ENCODE results near the gene EEF1AKMT1. TPM values are rescaled to one million over a fixed set of nuclear protein-coding genes. Genes with fewer than 3 reads are reported as not detected.

The EEF1AKMT1 gene, protein sequence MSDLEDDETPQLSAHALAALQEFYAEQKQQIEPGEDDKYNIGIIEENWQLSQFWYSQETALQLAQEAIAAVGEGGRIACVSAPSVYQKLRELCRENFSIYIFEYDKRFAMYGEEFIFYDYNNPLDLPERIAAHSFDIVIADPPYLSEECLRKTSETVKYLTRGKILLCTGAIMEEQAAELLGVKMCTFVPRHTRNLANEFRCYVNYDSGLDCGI
- 11.2 TPM for polyA plus RNA-seq (2012; ENCODE audit: missing spikeins)

DNA sequence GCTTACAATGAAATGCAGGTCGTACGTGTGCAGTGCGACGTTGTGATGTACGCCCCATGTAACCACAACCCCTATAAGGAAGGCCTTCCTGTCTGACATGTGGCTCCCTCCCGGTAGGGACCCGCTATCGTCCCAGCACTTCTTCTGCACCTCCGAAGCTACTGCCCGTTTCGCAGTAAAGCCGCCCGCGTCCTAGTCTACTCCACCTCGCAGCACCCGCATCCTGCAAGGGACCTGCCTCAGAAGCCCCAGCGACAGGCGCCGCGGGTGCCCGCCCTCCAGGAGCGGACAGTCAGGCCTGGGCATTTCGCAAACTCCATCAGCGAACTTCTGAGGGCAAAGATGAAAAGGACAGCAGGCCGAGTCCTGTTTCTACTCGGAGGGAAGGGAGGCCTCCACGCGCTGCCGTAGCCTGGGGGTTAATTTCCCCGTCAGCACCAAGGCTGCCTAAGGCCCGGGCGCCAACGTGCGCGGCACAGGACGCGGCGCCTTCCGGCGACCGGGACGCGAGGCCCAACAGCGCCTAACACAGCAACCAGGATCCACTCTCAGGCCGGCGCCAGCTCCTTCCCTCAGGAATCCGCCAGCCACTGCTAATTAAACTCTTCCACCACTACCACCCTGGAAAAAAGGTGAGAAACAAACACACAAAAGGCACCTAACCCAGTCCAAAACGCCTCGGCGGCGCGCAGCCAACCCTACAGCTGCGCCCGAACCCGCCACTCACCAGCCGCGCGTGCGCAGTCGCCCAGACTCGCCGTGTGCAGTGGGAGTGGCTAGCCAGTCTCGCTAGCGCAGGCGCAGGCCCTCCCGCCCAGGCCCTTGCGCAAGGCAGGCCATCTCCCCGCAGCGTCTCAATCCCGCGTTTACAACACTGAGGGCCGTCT lies at the start of gene EEF1AKMT1:
Gene EEF1AKMT1, minus strand, starts transcription at position 768 of the 887 bp plus-strand sequence. CDS start 16,363 bp downstream, outside the sequence.
- TF ChIP-seq POLR2AphosphoS5 (IDR thresholded peaks at IDR 0.05; ENCODE audit: low read depth, low read length) (peak; percentile 90), TAF1 (IDR thresholded peaks at IDR 0.05; ENCODE audit: borderline replicate concordance, low read depth, low read length) (peak; percentile 66), POLR2A (IDR thresholded peaks at IDR 0.05; ENCODE audit: low read depth, low read length) (peak; percentile 83)
- FAIRE-seq (peak; percentile 96), DNase-seq (ENCODE audit: insufficient read length) (peak; percentile 62)

DNA sequence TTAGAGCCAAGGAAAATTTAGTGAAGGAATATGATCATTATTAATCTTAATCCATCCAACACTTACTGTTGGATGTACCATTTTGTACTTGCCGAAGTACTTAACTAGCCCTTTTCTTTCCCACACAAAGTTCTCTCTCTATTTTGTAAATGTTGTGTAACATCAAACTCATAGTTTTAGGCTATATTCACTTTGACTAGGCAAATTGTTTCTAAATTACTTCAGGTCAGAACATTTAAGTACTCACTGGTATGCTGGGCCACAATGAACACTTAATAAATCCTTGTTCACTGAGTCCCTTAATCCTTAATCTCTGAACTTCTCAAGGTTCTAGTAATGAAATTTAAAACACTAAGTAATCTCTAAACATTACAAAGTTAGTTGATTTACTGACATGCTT lies 49.3 kb upstream of the EEF1AKMT1 start:
- TF ChIP-seq POLR2A (IDR thresholded peaks at IDR 0.05; ENCODE audit: low read depth, low read length), result no peak
- no peak for FAIRE-seq
- no peak for DNase-seq (ENCODE audit: insufficient read length)

DNA sequence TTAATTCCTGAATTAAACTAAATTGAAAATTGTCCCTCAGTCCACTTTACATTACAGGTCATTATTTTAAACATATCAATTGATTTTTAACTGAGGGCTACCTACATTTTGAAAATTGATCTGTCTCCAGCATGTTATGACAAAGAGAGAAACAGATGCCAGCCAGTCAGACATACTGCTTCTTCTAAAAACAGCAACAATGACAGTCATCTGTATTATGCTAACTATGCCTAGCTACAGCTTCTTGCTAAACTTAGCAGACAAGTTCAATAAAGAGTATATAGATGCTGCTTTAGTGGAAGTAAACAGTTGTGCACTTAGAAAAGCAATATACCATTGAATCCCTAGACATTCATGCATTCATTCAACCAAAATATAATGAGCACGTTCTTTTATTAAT lies 48.6 kb upstream of the EEF1AKMT1 start:
- FAIRE-seq (no peak), DNase-seq (ENCODE audit: insufficient read length) (no peak)
- TF ChIP-seq POLR2A (IDR thresholded peaks at IDR 0.05; ENCODE audit: low read depth, low read length) (no peak), TAF1 (IDR thresholded peaks at IDR 0.05; ENCODE audit: borderline replicate concordance, low read depth, low read length) (no peak), POLR2AphosphoS5 (IDR thresholded peaks at IDR 0.05; ENCODE audit: low read depth, low read length) (no peak)

DNA sequence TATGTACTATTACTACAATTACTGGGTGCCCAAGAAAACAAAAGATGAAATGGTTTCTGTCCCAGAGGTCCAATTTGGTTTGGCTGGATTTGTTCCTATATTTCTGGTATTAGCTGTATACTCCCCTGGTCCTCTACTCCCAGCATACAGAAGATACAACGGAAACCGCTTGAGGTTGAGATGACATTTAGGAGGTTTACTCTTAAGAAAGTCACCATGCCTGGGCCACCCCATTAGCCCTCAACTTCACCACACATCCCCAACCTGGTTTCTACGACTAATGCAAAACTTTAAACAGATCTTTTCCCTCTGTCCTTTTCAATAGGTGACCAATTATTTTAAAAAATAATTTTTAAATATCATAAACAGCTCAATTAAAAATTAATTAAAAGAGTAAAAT lies 46.0 kb upstream of the EEF1AKMT1 start:
- FAIRE-seq (no peak), DNase-seq (ENCODE audit: insufficient read length) (no peak)
- TF ChIP-seq POLR2A (IDR thresholded peaks at IDR 0.05; ENCODE audit: low read depth, low read length), result no peak
- no peak for TF ChIP-seq POLR2AphosphoS5 (IDR thresholded peaks at IDR 0.05; ENCODE audit: low read depth, low read length)
- no peak for TF ChIP-seq TAF1 (IDR thresholded peaks at IDR 0.05; ENCODE audit: borderline replicate concordance, low read depth, low read length)

DNA sequence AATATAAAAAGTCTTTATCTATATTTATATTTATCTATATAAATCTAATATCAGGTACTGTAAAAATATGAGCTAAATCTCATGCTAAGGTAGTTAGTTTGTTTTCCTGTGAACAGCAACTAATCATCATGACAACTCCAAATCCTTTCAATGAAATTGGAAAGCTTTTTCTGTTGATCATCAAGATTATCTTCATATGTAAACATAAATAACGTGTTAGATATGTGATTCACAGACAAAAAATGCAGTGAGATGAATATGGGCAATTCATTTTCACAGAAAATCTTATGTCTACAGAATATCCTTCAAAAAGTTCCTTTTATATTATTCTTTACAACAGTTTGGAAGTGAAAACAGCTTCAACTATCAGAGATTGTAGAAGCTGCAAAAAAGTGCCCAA lies 41.7 kb upstream of the EEF1AKMT1 start:
- no peak for TF ChIP-seq POLR2AphosphoS5 (IDR thresholded peaks at IDR 0.05; ENCODE audit: low read depth, low read length)
- TF ChIP-seq POLR2A (IDR thresholded peaks at IDR 0.05; ENCODE audit: low read depth, low read length), result no peak
- TF ChIP-seq TAF1 (IDR thresholded peaks at IDR 0.05; ENCODE audit: borderline replicate concordance, low read depth, low read length), result no peak
- FAIRE-seq, result no peak
- DNase-seq (ENCODE audit: insufficient read length), result no peak

DNA sequence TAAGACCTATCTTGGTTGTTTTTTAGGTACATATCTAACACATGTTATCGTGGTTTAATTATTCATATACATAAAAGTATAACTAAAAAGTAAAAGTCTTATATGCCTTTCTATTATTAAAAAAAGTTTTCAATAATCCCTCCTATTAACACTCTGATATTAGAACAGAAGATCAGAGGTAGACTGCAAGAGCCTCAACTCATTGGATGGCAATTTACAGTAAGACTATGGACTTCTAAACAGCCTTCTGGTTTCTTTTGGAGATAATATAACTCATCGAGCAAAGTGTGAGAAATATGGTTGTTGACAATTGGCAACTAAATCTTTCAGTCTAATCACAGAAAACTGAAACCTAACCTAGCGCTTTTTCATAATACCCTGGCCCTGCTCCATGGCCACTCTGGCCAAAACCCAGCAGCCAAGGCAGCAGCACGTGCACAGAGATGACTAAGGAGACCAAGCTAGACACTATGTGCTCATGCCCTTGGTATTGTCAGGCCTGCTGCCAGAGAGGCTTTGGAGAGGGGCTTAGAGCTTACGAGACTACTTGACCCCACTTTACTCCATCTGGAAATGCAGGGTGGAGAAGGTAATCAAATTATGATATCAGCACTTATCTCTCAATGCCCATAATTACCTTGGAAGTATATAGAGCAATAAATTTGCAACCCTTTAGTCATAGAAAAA lies 40.6 kb upstream of the EEF1AKMT1 start:
- TF ChIP-seq POLR2AphosphoS5 (IDR thresholded peaks at IDR 0.05; ENCODE audit: low read depth, low read length), result no peak
- no peak for TF ChIP-seq TAF1 (IDR thresholded peaks at IDR 0.05; ENCODE audit: borderline replicate concordance, low read depth, low read length)
- TF ChIP-seq POLR2A (IDR thresholded peaks at IDR 0.05; ENCODE audit: low read depth, low read length), result no peak
- FAIRE-seq (no peak), DNase-seq (ENCODE audit: insufficient read length) (no peak)

DNA sequence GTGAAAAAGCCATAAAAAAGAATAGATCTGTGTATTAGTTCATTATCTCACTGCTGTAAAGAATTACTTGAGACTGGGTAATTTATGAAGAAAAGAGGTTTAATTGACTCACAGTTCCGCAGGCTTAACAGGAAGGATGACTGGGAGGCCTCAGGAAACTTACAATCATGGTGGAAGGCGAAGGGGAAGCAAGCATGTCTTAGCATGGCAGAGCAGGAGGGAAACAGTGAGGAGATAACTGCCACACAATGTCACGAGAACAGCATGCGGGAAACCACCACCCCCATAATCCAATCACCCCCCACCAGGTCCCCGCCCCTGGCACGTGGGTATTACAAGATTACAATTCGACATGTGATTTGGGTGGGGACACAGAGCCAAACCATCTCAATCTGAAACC lies 39.1 kb upstream of the EEF1AKMT1 start:
- DNase-seq (ENCODE audit: insufficient read length) (no peak), FAIRE-seq (no peak)
- TF ChIP-seq POLR2AphosphoS5 (IDR thresholded peaks at IDR 0.05; ENCODE audit: low read depth, low read length) (no peak), POLR2A (IDR thresholded peaks at IDR 0.05; ENCODE audit: low read depth, low read length) (no peak), TAF1 (IDR thresholded peaks at IDR 0.05; ENCODE audit: borderline replicate concordance, low read depth, low read length) (no peak)

DNA sequence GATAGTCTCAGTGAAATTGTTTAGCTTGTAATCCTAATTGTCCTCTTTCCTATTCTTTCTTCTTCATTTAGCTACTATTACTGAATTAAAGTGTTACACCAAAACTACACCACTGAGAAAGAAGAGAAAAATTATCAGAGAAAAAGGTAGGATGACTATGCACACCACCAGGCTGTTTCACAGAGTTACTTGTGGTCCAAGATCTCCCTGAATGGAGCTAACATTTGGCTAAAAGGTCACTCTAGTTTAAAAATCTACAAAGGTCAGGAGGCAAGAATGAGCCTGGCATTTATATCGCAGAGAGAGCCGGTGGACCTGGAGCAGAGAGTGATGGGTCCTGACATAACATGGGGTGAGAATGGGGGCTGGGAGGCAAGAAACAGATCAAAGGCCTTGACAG lies 37.0 kb upstream of the EEF1AKMT1 start:
- TF ChIP-seq TAF1 (IDR thresholded peaks at IDR 0.05; ENCODE audit: borderline replicate concordance, low read depth, low read length), result no peak
- TF ChIP-seq POLR2AphosphoS5 (IDR thresholded peaks at IDR 0.05; ENCODE audit: low read depth, low read length), result no peak
- no peak for TF ChIP-seq POLR2A (IDR thresholded peaks at IDR 0.05; ENCODE audit: low read depth, low read length)
- no peak for FAIRE-seq
- no peak for DNase-seq (ENCODE audit: insufficient read length)

DNA sequence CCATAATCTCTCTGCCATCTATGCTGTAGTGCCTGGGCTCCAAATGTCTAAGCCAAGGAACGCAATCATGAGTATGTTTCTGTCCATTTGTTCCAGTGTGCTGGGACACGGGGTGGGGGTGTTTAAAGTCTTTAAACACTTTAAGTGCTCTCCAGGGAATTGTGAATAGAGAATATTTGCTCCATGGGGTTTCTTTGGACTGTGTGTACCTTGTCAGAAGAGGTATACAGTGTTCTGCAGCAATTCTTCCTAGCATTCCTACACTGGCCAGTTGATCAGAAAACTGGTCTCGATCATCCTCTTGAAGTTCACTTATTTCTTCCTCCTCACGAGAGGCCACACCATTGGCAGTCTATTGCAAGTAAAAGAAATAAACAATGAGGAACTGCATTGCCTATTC lies 35.1 kb upstream of the EEF1AKMT1 start:
- FAIRE-seq, result no peak

DNA sequence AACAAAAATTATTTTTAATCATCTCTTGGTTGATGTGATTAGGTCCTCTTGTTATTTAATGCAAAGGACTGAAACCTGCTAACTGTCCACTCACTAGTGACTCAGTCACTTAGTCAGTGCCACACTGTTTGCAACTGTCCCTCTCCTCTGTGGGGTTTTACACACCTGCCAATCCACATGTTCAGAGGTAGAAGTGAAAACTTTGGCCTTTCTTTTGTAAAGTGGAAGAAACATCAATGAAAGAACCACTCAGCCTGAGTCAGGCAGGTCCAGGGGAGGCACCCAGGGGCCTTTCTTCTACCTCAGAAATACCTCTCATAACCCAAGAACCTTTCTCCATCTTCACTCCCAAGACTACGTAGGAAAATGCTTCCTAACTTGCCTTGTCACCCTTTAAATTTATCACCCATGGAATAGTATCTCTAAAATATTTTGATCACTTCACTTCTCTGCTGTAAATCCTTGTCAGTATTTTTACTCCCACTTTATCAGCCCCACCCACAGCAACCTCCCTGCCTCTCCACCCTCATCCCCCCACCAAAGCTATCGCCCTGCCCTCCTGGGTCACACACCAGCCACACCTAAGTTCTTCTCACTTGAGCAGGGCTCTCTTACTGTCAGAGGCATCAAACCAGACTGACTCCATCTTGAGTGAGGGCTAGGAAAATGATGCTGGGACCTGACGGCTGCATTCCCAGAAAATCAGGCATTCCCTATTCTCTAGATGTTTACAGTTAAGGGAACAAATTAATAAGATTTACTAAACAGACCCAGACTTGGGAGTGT lies 29.6 kb upstream of the EEF1AKMT1 start:
- FAIRE-seq, result peak; percentile 83
- no peak for DNase-seq (ENCODE audit: insufficient read length)
- TF ChIP-seq POLR2A (IDR thresholded peaks at IDR 0.05; ENCODE audit: low read depth, low read length) (no peak), TAF1 (IDR thresholded peaks at IDR 0.05; ENCODE audit: borderline replicate concordance, low read depth, low read length) (no peak), POLR2AphosphoS5 (IDR thresholded peaks at IDR 0.05; ENCODE audit: low read depth, low read length) (no peak)

More for the DNA sequence above, 35.1 kb upstream of the EEF1AKMT1 start:
- TF ChIP-seq POLR2A (IDR thresholded peaks at IDR 0.05; ENCODE audit: low read depth, low read length) (no peak), POLR2AphosphoS5 (IDR thresholded peaks at IDR 0.05; ENCODE audit: low read depth, low read length) (no peak), TAF1 (IDR thresholded peaks at IDR 0.05; ENCODE audit: borderline replicate concordance, low read depth, low read length) (no peak)
- DNase-seq (ENCODE audit: insufficient read length), result no peak

DNA sequence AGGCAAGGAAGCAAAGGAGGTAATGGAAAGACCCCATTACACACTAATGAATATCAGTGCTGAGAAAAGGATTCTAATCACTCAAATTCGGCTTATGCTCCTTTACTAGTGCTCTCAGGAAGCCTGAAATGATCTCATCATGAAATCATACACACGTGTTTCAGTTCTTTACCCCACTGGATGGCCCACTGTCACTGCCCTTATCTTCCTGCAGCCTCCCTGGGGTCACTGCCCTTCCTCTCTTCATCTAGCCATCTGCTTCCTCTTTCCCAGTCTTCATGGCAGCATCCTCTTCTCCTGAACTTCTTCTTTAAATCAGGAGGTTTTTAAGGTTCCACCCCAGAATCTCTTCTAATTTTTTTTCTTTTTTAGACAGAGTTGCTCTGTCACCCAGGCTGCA lies 27.9 kb upstream of the EEF1AKMT1 start:
- TF ChIP-seq POLR2A (IDR thresholded peaks at IDR 0.05; ENCODE audit: low read depth, low read length), result no peak
- no peak for TF ChIP-seq TAF1 (IDR thresholded peaks at IDR 0.05; ENCODE audit: borderline replicate concordance, low read depth, low read length)
- no peak for TF ChIP-seq POLR2AphosphoS5 (IDR thresholded peaks at IDR 0.05; ENCODE audit: low read depth, low read length)
- DNase-seq (ENCODE audit: insufficient read length), result no peak
- FAIRE-seq, result no peak

All from GM12892 (cell line).